AG09309 (cell line): ENCODE results near the gene NOM1.

Experiments
- DNase-seq: peaks from one replicate; pipeline ENCODE4 v3.0.0-alpha.2; 2010; ENCODE audit warnings: low read depth
- H3K4me3 ChIP-seq: 2 replicates; pipeline ENCODE4 v1.5.1; 2011; ENCODE audit warnings: mild to moderate bottlenecking, low read depth, low read length, moderate library complexity; ENCODE audit not compliant: control insufficient read depth
- TF ChIP-seq, protein P1 (sequence below): IDR thresholded peaks from 2 replicates; pipeline ENCODE4 v1.5.1; 2011; ENCODE audit warnings: mild to moderate bottlenecking, low read depth, low read length, inconsistent platforms; ENCODE audit not compliant: insufficient read depth, control insufficient read depth; ENCODE audit errors: missing control alignments

Gene NOM1

DNA sequence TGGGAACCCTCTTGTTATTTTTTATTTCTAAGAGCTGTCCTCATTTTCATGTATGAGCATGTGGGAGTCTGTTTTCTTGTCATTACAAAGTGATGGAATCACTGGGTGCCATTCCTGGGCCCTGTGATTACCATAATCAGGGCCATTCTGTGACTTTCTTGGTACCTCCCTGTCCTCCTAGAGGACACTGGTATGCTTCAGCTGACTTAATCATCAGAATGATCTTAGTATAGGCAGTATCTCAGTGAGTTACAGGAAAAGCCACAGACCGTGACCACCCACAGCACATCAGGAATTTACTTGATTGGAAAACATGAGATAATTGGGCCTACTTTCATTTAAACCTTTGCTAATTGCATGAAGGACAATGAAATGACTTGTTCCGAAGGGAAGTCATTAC is 7.2 kb downstream of the NOM1 start:
- no peak overlapping the region for H3K4me3 ChIP-seq
- TF ChIP-seq, protein P1, sequence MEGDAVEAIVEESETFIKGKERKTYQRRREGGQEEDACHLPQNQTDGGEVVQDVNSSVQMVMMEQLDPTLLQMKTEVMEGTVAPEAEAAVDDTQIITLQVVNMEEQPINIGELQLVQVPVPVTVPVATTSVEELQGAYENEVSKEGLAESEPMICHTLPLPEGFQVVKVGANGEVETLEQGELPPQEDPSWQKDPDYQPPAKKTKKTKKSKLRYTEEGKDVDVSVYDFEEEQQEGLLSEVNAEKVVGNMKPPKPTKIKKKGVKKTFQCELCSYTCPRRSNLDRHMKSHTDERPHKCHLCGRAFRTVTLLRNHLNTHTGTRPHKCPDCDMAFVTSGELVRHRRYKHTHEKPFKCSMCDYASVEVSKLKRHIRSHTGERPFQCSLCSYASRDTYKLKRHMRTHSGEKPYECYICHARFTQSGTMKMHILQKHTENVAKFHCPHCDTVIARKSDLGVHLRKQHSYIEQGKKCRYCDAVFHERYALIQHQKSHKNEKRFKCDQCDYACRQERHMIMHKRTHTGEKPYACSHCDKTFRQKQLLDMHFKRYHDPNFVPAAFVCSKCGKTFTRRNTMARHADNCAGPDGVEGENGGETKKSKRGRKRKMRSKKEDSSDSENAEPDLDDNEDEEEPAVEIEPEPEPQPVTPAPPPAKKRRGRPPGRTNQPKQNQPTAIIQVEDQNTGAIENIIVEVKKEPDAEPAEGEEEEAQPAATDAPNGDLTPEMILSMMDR = no peak
- DNase-seq = no peak

DNA sequence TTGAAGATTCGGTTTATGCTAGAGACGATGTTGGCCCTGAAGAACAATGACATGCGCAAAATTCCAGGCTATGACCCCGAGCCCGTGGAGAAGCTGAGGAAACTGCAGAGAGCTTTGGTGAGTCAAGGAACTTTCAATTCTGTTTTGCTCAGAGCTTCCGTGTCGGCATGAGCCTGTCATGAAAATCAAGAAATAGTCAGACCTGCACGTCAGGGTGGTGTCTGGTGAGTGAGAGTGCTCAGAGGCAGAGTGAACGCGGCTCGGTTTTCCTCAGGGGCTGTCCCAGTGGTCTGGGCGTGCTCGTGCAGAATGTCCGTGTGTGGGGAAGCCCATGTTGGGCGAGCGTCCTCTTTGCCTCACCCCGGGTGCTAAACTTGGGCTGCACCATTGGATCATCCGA is 12.6 kb downstream of the NOM1 start:
- H3K4me3 ChIP-seq = no peak overlapping the region
- no peak for DNase-seq
- TF ChIP-seq, protein P1 = no peak

DNA sequence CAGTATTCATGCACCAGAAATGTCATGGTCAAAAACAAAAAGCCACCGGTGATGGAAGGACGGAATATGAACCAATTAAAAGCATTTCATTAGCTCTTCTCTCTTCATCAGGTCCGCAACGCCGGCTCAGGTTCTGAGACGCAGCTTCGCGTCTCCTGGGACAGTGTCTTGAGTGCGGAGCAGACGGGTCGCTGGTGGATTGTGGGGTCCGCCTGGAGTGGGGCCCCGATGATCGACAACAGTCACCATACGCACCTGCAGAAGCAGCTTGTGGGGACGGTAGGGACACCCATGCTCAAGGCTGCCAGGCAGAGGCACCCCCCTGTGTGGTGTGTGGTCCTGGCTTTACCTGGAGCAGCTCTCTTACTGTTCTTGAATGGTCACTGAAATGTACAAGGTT is 13.4 kb downstream of the NOM1 start:
- DNase-seq = no peak
- TF ChIP-seq, protein P1 = no peak
- no peak overlapping the region for H3K4me3 ChIP-seq

GRCh38 chr7:156963472-156963871 is 14.0 kb downstream of the NOM1 start:
- DNase-seq = no peak
- TF ChIP-seq, protein P1 = no peak
- H3K4me3 ChIP-seq = no peak overlapping the region

DNA sequence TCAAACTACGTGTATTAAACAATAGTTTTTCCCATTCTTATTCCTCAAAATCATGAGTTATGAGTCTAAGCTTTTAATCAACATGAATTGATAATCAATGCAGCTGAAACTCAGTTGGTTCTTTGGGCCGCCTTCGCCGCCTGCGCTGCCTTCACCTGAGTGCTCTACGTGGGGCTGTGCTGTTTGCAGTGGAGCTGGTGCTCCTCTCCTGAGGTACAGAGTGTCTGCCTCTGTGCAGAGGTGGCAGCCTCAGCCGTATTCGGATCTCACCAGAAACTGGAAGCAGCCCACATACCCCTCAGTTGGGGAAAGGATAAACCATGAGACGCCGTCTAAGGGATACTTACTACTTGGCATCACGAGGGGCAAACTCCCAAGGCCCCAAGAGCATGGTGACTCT is 15.5 kb downstream of the NOM1 start:
- DNase-seq = no peak
- no peak overlapping the region for H3K4me3 ChIP-seq
- TF ChIP-seq, protein P1 = no peak

DNA sequence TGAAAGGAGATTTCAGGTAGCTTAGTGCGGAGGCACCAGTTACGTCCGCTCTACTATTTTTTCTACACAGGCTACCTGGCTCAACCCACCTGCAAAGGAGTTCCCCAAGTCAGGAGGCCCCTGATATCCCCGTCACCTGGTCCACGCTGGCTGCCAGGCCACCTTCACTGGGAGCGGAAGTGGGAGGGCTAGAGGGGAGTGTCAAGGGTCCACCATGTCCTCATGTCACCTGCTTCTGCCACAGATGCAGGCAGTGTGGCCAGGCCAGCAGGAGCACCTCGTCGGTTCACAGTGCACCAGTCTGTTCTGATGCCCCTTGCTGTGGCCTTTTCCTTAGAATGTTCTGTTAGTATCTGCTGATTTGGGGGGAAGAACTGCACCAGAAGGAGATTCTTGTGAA is 16.9 kb downstream of the NOM1 start:
- DNase-seq = no peak
- no peak overlapping the region for H3K4me3 ChIP-seq
- TF ChIP-seq, protein P1 = no peak

GRCh38 chr7:156968183-156968582 is 18.7 kb downstream of the NOM1 start:
- TF ChIP-seq, protein P1 = no peak
- no peak overlapping the region for H3K4me3 ChIP-seq
- no peak for DNase-seq
